SK-N-MC (cell line): Measurements from ENCODE around the gene HTD2.

Experiments used
- DNase-seq: peaks from one replicate; pipeline ENCODE4 v3.0.0-alpha.2; 2011; ENCODE audit warnings: low read depth, low spot score
- H3K27ac ChIP-seq: fragments of 200-600 bp; sonication (generic); 2 replicates; pipeline ENCODE4 v1.5.1; 2016; ENCODE audit warnings: mixed run types
- H3K36me3 ChIP-seq: fragments of 200-600 bp; sonication (generic); 2 replicates; pipeline ENCODE4 v1.6.1; 2017; ENCODE audit warnings: antibody characterized with exemption, low read length, mixed read lengths; ENCODE audit not compliant: insufficient read depth
- H3K4me3 ChIP-seq: fragments of 200-600 bp; sonication (generic); 2 replicates; pipeline ENCODE4 v1.5.1; 2016
- H3K9ac ChIP-seq: fragments of 200-600 bp; sonication (generic); 2 replicates; pipeline ENCODE4 v1.8.0; 2017; ENCODE audit warnings: mixed run types, mixed read lengths; ENCODE audit not compliant: insufficient read length
- H3K9me3 ChIP-seq: fragments of 200-600 bp; sonication (generic); 2 replicates; pipeline ENCODE4 v1.6.1; 2017; ENCODE audit warnings: low read depth, mild to moderate bottlenecking, antibody characterized with exemption, low read length, moderate library complexity, mixed read lengths
- EZH2 ChIP-seq: fragments of 200-600 bp; sonication (generic); IDR thresholded peaks from one replicate; pipeline ENCODE4 v1.6.1; 2017; ENCODE audit warnings: antibody characterized with exemption
- FOXP2 ChIP-seq: optimal IDR thresholded peaks from 2 replicates; pipeline ENCODE3; 2011; ENCODE audit warnings: mild to moderate bottlenecking, moderate library complexity; ENCODE audit not compliant: insufficient read depth; ENCODE audit errors: extremely low read length, control extremely low read depth
- POLR2AphosphoS5 ChIP-seq: IDR thresholded peaks from 2 replicates; pipeline ENCODE4 v1.6.1; 2012; ENCODE audit warnings: mild to moderate bottlenecking, low read depth, low read length, borderline replicate concordance

HTD2 gene

GRCh38 chr3:58353722-58354553 is 47.6 kb downstream of the HTD2 start:
- no peaks in the 10 kb centered on the region for H3K36me3 ChIP-seq
- no peak for DNase-seq
- no peaks in the 10 kb centered on the region for H3K9me3 ChIP-seq
- TF ChIP-seq EZH2 (no peak), FOXP2 (no peak), POLR2AphosphoS5 (no peak)
- no peak overlapping the region for H3K9ac ChIP-seq
- no peak overlapping the region for H3K4me3 ChIP-seq
- H3K27ac ChIP-seq = no peak overlapping the region

GRCh38 chr3:58355179-58355578 is 48.9 kb downstream of the HTD2 start:
- TF ChIP-seq FOXP2 (no peak), POLR2AphosphoS5 (no peak), EZH2 (no peak)
- Histone ChIP-seq H3K27ac (no peak overlapping the region), H3K9ac (no peak overlapping the region), H3K4me3 (no peak overlapping the region), H3K9me3 (no peaks in the 10 kb centered on the region), H3K36me3 (no peaks in the 10 kb centered on the region)
- DNase-seq = no peak

- H3K9ac ChIP-seq = no peak overlapping the region
- DNase-seq = no peak
- H3K9me3 ChIP-seq = no peaks in the 10 kb centered on the region
- H3K4me3 ChIP-seq = no peak overlapping the region
- no peak overlapping the region for H3K27ac ChIP-seq
- TF ChIP-seq EZH2 (no peak), POLR2AphosphoS5 (no peak), FOXP2 (no peak)
- no peaks in the 10 kb centered on the region for H3K36me3 ChIP-seq
Measured at GRCh38 chr3:58356054-58356453, 49.7 kb downstream of the HTD2 start.

- H3K9ac ChIP-seq = no peak overlapping the region
- H3K36me3 ChIP-seq = no peaks in the 10 kb centered on the region
- DNase-seq = no peak
- H3K27ac ChIP-seq = no peak overlapping the region
- no peak overlapping the region for H3K4me3 ChIP-seq
- H3K9me3 ChIP-seq = no peaks in the 10 kb centered on the region
- TF ChIP-seq FOXP2 (no peak), EZH2 (no peak), POLR2AphosphoS5 (no peak)
Measured at GRCh38 chr3:58357402-58357801, 51.1 kb downstream of the HTD2 start.

- TF ChIP-seq FOXP2 (no peak), POLR2AphosphoS5 (no peak), EZH2 (no peak)
- H3K9ac ChIP-seq = no peak overlapping the region
- no peak overlapping the region for H3K27ac ChIP-seq
Measured at GRCh38 chr3:58358092-58358491, 51.8 kb downstream of the HTD2 start.

GRCh38 chr3:58358808-58359207 is 52.5 kb downstream of the HTD2 start:
- Histone ChIP-seq H3K9me3 (no peaks in the 10 kb centered on the region), H3K9ac (no peak overlapping the region), H3K27ac (no peak overlapping the region), H3K4me3 (no peak overlapping the region), H3K36me3 (no peaks in the 10 kb centered on the region)
- no peak for DNase-seq
- TF ChIP-seq EZH2 (no peak), POLR2AphosphoS5 (no peak), FOXP2 (no peak)

More at GRCh38 chr3:58358092-58358491, 51.8 kb downstream of the HTD2 start:
- no peak for DNase-seq
- H3K9me3 ChIP-seq = no peaks in the 10 kb centered on the region
- no peaks in the 10 kb centered on the region for H3K36me3 ChIP-seq
- H3K4me3 ChIP-seq = no peak overlapping the region

GRCh38 chr3:58359621-58360020 is 53.3 kb downstream of the HTD2 start:
- TF ChIP-seq FOXP2 (no peak), EZH2 (no peak), POLR2AphosphoS5 (no peak)
- no peak overlapping the region for H3K4me3 ChIP-seq
- H3K9ac ChIP-seq = no peak overlapping the region
- H3K9me3 ChIP-seq = no peaks in the 10 kb centered on the region
- H3K36me3 ChIP-seq = no peaks in the 10 kb centered on the region
- DNase-seq = no peak
- no peak overlapping the region for H3K27ac ChIP-seq

GRCh38 chr3:58361866-58362265 is 55.5 kb downstream of the HTD2 start:
- H3K9me3 ChIP-seq = no peaks in the 10 kb centered on the region
- no peaks in the 10 kb centered on the region for H3K36me3 ChIP-seq
- DNase-seq = peak; percentile 34
- no peak overlapping the region for H3K9ac ChIP-seq
- no peak overlapping the region for H3K4me3 ChIP-seq
- no peak overlapping the region for H3K27ac ChIP-seq
- TF ChIP-seq POLR2AphosphoS5 (no peak), FOXP2 (no peak), EZH2 (no peak)
